ENCODE data around the gene PRKCE.

Gene PRKCE

DNA sequence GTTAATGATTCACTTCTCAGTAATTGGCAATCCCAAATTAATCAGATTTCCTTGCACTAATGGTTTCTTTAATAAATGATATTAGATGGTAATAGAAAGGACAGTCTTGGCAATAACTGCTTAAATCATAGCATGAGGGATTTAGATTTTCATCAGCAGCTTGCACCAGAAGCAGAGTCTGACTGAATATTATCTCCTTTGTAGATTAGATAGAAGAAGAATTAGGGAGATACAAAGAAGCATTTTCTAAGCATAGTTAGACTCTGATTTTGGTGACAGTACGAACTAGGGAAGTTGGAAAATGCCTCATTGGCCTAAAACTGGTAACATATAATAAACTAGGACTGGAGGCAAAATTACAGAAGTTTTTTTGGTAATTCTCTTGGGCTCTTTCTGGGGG, 412.9 kb downstream of the PRKCE start:
- TF ChIP-seq, protein P1, sequence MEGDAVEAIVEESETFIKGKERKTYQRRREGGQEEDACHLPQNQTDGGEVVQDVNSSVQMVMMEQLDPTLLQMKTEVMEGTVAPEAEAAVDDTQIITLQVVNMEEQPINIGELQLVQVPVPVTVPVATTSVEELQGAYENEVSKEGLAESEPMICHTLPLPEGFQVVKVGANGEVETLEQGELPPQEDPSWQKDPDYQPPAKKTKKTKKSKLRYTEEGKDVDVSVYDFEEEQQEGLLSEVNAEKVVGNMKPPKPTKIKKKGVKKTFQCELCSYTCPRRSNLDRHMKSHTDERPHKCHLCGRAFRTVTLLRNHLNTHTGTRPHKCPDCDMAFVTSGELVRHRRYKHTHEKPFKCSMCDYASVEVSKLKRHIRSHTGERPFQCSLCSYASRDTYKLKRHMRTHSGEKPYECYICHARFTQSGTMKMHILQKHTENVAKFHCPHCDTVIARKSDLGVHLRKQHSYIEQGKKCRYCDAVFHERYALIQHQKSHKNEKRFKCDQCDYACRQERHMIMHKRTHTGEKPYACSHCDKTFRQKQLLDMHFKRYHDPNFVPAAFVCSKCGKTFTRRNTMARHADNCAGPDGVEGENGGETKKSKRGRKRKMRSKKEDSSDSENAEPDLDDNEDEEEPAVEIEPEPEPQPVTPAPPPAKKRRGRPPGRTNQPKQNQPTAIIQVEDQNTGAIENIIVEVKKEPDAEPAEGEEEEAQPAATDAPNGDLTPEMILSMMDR (IDR thresholded peaks at IDR 0.05) = no peak

DNA sequence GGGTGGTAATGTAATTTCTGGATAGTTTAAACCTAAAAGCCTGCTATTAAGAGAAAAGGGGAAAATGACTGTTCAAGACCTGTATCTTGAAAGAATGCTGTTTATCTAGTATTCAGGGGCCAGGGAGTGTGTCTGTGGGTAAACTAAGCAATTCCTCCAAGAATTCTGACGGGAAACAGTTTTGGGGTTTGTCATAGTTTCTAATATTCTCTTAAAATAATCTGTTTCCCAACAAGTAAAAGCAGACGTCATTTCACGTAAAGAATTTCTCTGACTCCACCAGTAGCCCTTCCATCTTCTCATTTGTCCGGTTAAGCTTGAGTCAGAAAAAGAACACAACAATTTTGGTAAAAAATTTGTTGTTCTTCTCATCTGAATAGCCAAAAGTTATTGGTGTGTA, 413.7 kb downstream of the PRKCE start:
- TF ChIP-seq, protein P1 (IDR thresholded peaks at IDR 0.05) = no peak

DNA sequence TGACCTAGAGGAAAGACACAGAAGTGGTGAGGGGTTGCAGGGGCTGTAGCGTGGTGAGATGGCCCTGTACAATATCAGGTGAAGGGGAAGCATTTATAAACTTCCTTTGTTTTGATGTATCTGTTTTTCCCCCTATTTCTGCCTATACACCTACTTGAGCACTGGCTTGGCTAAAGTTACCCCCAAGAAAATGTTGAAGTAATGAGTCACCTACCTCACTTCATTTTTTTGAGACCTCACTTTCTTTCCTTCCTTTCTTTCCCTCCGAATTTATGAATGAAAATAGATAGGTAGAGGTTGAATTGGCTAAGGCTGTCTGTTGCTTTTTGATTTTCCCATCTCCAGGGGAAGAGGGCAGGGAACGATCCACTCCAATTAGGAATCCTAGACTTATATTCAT, 414.6 kb downstream of the PRKCE start:
- TF ChIP-seq, protein P1 (IDR thresholded peaks at IDR 0.05) = no peak

DNA sequence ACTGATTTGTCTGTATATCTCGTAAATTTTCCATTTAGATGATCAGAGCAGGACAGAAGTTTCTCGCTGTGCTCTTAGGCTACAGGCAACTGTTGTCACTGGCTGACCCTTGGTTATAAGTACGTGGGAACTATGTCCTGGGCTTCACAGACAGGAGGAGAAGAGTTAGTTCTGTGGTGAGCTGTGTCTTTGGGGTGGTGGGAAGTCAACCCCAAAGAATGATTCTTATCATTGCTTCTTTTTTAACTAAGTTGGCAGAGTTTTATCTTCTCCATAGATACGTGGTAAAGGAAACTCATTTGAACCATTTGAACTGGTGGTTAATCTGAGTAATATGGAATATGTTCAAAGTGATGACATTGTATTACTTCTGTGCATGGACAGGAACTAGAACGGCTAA, 415.1 kb downstream of the PRKCE start:
- TF ChIP-seq, protein P1 (IDR thresholded peaks at IDR 0.05) = no peak

DNA sequence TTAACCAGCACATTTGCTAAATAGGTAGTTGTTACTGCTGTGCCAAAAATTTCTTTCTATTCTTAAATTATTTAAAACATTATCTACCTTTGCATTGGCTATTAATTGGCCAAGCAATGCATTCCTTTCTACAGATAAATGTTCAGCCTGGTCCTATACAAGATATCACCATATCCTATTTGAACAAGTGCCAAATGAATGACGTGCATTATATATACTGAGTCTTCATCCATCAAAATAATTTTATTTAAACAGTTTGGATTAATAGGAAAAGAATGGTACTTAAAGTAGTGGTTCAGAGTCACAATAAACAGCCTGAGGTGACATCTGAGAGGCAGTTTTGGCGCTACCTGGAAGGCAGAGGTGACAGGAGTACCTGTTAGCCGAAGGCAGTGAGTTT, 415.6 kb downstream of the PRKCE start:
- TF ChIP-seq, protein P1 (IDR thresholded peaks at IDR 0.05) = no peak

DNA sequence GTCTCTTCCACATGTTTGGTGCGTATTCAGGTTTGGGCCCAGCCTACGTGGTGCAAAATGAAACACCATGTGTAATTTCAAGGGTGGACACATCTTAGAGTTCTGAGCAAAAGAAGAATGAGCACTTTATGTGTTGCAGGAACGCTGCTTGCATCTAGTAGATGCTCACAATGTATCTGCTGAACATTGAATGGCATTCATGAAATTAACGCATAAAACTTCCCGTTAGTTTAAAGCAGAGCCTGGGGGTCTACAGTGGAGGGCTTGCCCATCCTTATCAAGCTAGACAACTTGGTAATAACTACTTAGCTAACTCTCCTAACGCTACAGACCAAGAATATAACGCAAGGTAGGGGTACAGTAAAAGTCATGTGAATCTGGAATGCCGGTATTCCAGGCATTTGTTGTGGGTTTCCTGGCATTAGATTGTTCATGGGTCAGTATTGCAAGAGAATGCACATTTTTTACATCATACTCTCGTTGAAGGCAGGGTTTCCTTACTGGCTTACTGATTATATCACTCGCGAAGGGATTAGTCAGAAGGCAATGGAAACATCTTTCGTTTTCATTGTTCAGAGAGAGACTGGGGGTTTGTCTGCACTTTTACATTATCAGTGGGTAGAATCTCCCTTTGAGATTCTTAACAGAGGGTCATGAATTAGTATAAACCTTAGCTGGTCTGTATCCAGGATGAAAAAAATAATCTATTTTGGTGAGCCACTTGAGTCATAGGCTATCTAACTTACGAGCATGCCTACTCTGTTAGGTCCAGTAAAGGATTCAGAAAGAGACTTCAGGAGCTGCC, 416.2 kb downstream of the PRKCE start:
- TF ChIP-seq, protein P1 (IDR thresholded peaks at IDR 0.05) = no peak

DNA sequence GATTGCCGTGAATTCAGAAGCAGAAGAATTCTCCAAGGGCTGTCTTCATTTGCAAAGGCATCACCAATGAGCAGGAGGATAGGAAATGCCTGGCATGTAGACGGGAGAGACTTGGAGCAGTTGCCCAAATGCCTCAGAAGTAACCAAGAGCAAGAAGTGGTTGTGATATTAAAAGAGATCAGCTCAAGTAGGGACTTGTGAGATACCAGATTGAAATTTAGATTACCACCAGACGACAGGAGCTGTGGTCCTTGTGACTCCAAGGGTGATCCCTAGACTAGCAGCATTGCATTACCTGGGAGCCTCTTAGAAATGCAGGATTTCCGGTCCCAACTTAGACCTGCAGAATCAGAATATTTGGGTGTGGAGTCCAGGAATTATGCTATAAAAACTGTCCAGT, 417.2 kb downstream of the PRKCE start:
- TF ChIP-seq, protein P1 (IDR thresholded peaks at IDR 0.05) = no peak

DNA sequence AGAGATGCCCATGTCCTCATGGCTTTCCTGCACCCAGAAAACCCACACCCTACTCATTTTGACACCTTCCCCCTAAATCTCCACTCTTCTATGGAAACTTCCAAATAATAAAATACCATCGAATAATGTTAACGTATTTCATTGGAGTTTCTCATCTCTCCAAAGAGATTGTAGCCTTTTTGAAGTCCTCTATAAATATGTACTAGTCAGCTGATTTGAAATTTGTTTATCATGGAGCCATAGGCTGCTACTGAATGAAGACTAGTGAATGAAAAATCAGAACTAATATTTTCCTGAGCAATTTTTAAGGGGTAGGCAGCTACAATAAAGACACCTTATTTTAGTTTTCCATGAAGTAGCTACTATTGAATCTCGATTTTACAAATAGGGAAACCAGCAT, 419.6 kb downstream of the PRKCE start:
- TF ChIP-seq, protein P1 (IDR thresholded peaks at IDR 0.05) = no peak

Data from LNCAP (cell line).